GM11168 (cell line): ENCODE data around the gene YPEL2.

Source experiments
- in situ Hi-C: fragments of 300-500 bp; cut with MboI; formaldehyde crosslinking; loops from one replicate; pipeline ENCODE4 v1.12.0; 2022; ENCODE audit warnings: low sequenced_read_pairs; ENCODE audit not compliant: unreplicated experiment

YPEL2 gene

GRCh38 chr17:59424331-59424730 lies 92.9 kb downstream of the YPEL2 start:
- in situ Hi-C loops, result no loop called here

GRCh38 chr17:59425085-59425931 lies 93.9 kb downstream of the YPEL2 start:
- in situ Hi-C loops, result no loop called here

GRCh38 chr17:59426031-59426430 lies 94.6 kb downstream of the YPEL2 start:
- in situ Hi-C loops, result no loop called here

GRCh38 chr17:59427425-59427921 lies 96.0 kb downstream of the YPEL2 start:
- in situ Hi-C loops, result no loop called here

GRCh38 chr17:59427996-59428395 lies 96.5 kb downstream of the YPEL2 start:
- in situ Hi-C loops, result no loop called here

GRCh38 chr17:59428916-59429485 lies 97.5 kb downstream of the YPEL2 start:
- in situ Hi-C loops, result no loop called here

GRCh38 chr17:59431601-59432000 lies 100.1 kb downstream of the YPEL2 start:
- in situ Hi-C loops, result no loop called here

GRCh38 chr17:59432657-59433056 lies 101.2 kb downstream of the YPEL2 start:
- in situ Hi-C loops, result no loop called here

- in situ Hi-C loops, result no loop called here
Observed at GRCh38 chr17:59433586-59433985, 102.1 kb downstream of the YPEL2 start.

- in situ Hi-C loops, result no loop called here
Observed at GRCh38 chr17:59434429-59434828, 103.0 kb downstream of the YPEL2 start.

- in situ Hi-C loops, result loop anchor here (5.0 kb wide), 1 partner anchor 123 kb away; no protein-coding TSS in a partner anchor
Observed at GRCh38 chr17:59435238-59435637, 103.8 kb downstream of the YPEL2 start.

- in situ Hi-C loops, result loop anchor here (5.0 kb wide), 1 partner anchor 125 kb away; no protein-coding TSS in a partner anchor
Observed at GRCh38 chr17:59436900-59437299, 105.4 kb downstream of the YPEL2 start.

- in situ Hi-C loops, result loop anchor here (5.0 kb wide), 1 partner anchor 126 kb away; no protein-coding TSS in a partner anchor
Observed at GRCh38 chr17:59437791-59438281, 106.4 kb downstream of the YPEL2 start.

GRCh38 chr17:59439262-59439661 lies 107.8 kb downstream of the YPEL2 start:
- in situ Hi-C loops, result loop anchor here (5.0 kb wide), 1 partner anchor 127 kb away; no protein-coding TSS in a partner anchor

- in situ Hi-C loops, result loop anchor here (5.0 kb wide), 1 partner anchor 127 kb away; no protein-coding TSS in a partner anchor
Observed at GRCh38 chr17:59439741-59440211, 108.3 kb downstream of the YPEL2 start.

- in situ Hi-C loops, result no loop called here
Observed at GRCh38 chr17:59440757-59441463, 109.5 kb downstream of the YPEL2 start.

- in situ Hi-C loops, result no loop called here
Observed at GRCh38 chr17:59441464-59442096, 110.1 kb downstream of the YPEL2 start.

GRCh38 chr17:59443106-59443505 lies 111.7 kb downstream of the YPEL2 start:
- in situ Hi-C loops, result no loop called here
